ENCODE results near the gene RCSD1.

RCSD1 gene

GRCh38 chr1:167617153-167618147 is 12.6 kb upstream of the RCSD1 start:
- no peak for DNase-seq (ENCODE audit: low read depth in 2 of 2, low spot score in 1 of 2)

GRCh38 chr1:167618366-167618765 is 11.7 kb upstream of the RCSD1 start:
- no peak for DNase-seq (ENCODE audit: low read depth in 2 of 2, low spot score in 1 of 2)

GRCh38 chr1:167618789-167619188 is 11.2 kb upstream of the RCSD1 start:
- no peak for DNase-seq (ENCODE audit: low read depth in 2 of 2, low spot score in 1 of 2)

GRCh38 chr1:167620002-167620401 is 10.0 kb upstream of the RCSD1 start:
- no peak for DNase-seq (ENCODE audit: low read depth in 2 of 2, low spot score in 1 of 2)

GRCh38 chr1:167621780-167622313 is 8.2 kb upstream of the RCSD1 start:
- DNase-seq (ENCODE audit: low read depth in 2 of 2, low spot score in 1 of 2): no peak

- no peak for DNase-seq (ENCODE audit: low read depth in 2 of 2, low spot score in 1 of 2)
These were observed 6.1 kb upstream of the RCSD1 start for GRCh38 chr1:167623951-167624350.

- no peak for DNase-seq (ENCODE audit: low read depth in 2 of 2, low spot score in 1 of 2)
These were observed 4.8 kb upstream of the RCSD1 start for GRCh38 chr1:167625040-167625823.

- no peak for DNase-seq (ENCODE audit: low read depth in 2 of 2, low spot score in 1 of 2)
These were observed 2.5 kb upstream of the RCSD1 start for GRCh38 chr1:167627615-167627864.

- peak; percentile 35 to 40 for DNase-seq (ENCODE audit: low read depth in 2 of 2, low spot score in 1 of 2)
These were observed 2.0 kb upstream of the RCSD1 start for GRCh38 chr1:167627865-167628641.

GRCh38 chr1:167628741-167629515 is 1.1 kb upstream of the RCSD1 start:
- no peak for DNase-seq (ENCODE audit: low read depth in 2 of 2, low spot score in 1 of 2)

GRCh38 chr1:167630568-167631385 is 745 bp downstream of the RCSD1 start:
- no peak for DNase-seq (ENCODE audit: low read depth in 2 of 2, low spot score in 1 of 2)

GRCh38 chr1:167631386-167631935 is 1.4 kb downstream of the RCSD1 start:
- no peak for DNase-seq (ENCODE audit: low read depth in 2 of 2, low spot score in 1 of 2)

- DNase-seq (ENCODE audit: low read depth in 2 of 2, low spot score in 1 of 2): no peak
These were observed 2.0 kb downstream of the RCSD1 start for GRCh38 chr1:167631936-167632614.

GRCh38 chr1:167633258-167633944 is 3.4 kb downstream of the RCSD1 start:
- no peak for DNase-seq (ENCODE audit: low read depth in 2 of 2, low spot score in 1 of 2)

GRCh38 chr1:167634435-167634834 is 4.4 kb downstream of the RCSD1 start:
- DNase-seq (ENCODE audit: low read depth in 2 of 2, low spot score in 1 of 2): no peak

GRCh38 chr1:167635156-167635648 is 5.2 kb downstream of the RCSD1 start:
- no peak for DNase-seq (ENCODE audit: low read depth in 2 of 2, low spot score in 1 of 2)

GRCh38 chr1:167635941-167636340 is 5.9 kb downstream of the RCSD1 start:
- no peak for DNase-seq (ENCODE audit: low read depth in 2 of 2, low spot score in 1 of 2)

- no peak for DNase-seq (ENCODE audit: low read depth in 2 of 2, low spot score in 1 of 2)
These were observed 8.0 kb downstream of the RCSD1 start for GRCh38 chr1:167638064-167638463.
